GM13977 (cell line): Measurements from ENCODE around the gene CHST1.

Experiments used
- DNase-seq: peaks from one replicate; pipeline ENCODE4 v3.0.0; 2012; ENCODE audit warnings: low spot score
- in situ Hi-C: fragments of 300-500 bp; cut with MboI; formaldehyde crosslinking; loops from one replicate; pipeline ENCODE4 v1.12.0; 2022; ENCODE audit warnings: low sequenced_read_pairs, low pct_unique_long_range_greater_than_20kb, mixed read lengths, inconsistent platforms; ENCODE audit not compliant: unreplicated experiment
- TF ChIP-seq, protein P1 (sequence below): IDR thresholded peaks from 2 replicates; pipeline ENCODE4 v1.5.1; 2012; ENCODE audit warnings: mild to moderate bottlenecking, control low read depth; ENCODE audit not compliant: insufficient read depth; ENCODE audit errors: extremely low read depth, missing control alignments

Gene CHST1

GRCh38 chr11:45655347-45655756, 10.1 kb downstream of the CHST1 start:
- in situ Hi-C loops, result no loop called here

GRCh38 chr11:45655012-45655283, 10.5 kb downstream of the CHST1 start:
- TF ChIP-seq, protein P1, sequence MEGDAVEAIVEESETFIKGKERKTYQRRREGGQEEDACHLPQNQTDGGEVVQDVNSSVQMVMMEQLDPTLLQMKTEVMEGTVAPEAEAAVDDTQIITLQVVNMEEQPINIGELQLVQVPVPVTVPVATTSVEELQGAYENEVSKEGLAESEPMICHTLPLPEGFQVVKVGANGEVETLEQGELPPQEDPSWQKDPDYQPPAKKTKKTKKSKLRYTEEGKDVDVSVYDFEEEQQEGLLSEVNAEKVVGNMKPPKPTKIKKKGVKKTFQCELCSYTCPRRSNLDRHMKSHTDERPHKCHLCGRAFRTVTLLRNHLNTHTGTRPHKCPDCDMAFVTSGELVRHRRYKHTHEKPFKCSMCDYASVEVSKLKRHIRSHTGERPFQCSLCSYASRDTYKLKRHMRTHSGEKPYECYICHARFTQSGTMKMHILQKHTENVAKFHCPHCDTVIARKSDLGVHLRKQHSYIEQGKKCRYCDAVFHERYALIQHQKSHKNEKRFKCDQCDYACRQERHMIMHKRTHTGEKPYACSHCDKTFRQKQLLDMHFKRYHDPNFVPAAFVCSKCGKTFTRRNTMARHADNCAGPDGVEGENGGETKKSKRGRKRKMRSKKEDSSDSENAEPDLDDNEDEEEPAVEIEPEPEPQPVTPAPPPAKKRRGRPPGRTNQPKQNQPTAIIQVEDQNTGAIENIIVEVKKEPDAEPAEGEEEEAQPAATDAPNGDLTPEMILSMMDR, result no peak
- in situ Hi-C loops, result no loop called here
- no peak for DNase-seq

More at GRCh38 chr11:45655347-45655756, 10.1 kb downstream of the CHST1 start:
- TF ChIP-seq, protein P1, result peak; percentile 98
- peak; percentile 83 for DNase-seq

DNA sequence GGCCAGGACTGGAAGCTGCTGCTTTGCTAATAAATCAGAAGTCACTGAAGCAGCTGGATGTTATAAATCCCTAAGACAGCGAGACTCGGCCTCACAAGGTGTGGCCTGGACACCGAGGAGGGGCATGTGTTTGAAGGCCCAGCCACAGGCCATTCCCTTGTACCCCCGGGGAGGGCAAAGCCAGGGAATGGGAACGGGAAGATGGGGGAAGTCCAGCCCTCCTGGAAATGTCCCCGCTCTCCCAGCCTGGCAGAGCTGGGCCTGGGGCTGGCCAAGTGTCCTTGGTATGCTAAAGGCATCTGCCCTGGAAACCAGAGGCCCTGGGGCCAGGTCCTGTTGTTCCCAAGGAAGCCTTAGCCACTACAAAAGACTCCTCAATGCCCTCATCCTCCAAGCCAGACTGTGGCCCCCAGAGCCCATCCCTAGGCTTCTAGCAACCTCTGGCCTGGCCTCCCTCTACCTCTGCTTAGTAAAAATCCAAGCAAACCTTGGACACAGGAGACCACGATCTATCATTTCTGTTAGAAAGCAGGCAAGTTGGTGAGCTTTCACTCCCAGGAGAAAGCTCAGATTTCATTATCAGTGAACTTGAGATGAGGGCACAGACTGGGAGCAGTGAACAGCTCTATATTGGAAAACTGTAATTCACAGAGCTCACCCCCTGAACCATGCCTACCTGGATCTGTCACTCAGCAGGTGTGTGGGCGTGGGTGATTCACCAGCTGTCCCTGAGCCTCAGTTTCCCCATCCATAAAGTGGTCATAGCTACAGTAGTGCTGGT, 11.0 kb downstream of the CHST1 start:
- in situ Hi-C loops, result no loop called here
- no peak for DNase-seq
- TF ChIP-seq, protein P1, result no peak

GRCh38 chr11:45653277-45653676, 12.1 kb downstream of the CHST1 start:
- in situ Hi-C loops, result no loop called here
- no peak for DNase-seq
- TF ChIP-seq, protein P1, result no peak

- in situ Hi-C loops, result no loop called here
- no peak for DNase-seq
Measured at GRCh38 chr11:45652781-45653180, 12.6 kb downstream of the CHST1 start.

DNA sequence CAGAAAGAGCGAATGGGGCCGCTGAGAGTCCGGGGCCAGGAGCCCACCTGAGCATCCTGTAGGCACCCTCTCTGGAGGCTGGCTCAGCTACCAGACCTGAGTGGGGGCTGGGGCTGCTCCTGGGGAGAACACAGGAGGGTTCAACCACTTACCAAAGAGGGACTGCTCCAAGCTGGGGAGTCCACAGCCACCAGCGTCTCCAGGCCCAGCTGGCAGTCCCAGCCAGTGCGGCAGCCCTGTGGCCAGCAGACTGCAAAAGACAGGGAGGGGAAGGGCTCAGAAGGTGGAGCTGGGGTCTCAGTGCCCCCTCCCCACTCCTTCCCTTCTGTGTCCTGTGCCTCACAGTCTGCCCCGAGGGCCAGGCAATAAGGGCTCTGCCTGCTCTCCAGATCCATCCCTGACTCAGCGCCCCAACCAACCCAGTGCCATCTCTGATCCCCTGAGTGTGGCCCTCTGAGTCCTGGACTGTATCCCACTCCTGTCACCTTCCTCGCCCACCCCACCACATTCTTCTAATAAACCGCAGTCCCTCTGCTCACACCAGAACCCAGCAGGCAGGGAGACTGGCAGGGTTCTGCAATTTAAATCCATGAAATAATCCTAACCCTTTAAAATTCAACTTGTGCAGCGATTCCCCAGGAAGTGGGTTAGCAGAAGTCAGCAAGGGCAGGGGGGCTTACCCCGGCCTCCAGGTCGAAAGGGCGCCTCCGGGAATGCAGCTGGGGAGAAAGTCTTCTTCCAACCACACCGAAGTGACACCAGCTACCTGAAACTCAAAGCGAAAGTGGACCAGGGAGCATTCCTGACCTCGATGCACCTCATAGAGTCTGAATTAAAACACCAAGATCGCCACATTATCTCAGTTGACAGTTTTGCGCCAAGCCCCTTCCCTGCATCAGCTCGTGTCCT, 13.3 kb downstream of the CHST1 start:
- in situ Hi-C loops, result no loop called here
- no peak for DNase-seq
- TF ChIP-seq, protein P1, result no peak

More at GRCh38 chr11:45652781-45653180, 12.6 kb downstream of the CHST1 start:
- TF ChIP-seq, protein P1, result no peak
